Daoy (cell line): ENCODE results near the gene SEC14L2. TPM values are rescaled to one million over a fixed set of nuclear protein-coding genes. Genes with fewer than 3 reads are reported as not detected.
A peak's percentile ranks its signal among the peaks of the same experiment; 100 is the strongest.
"Not testable (repeated sequence)": the region's sequence is repeated elsewhere in the genome, so short reads cannot be mapped to it uniquely, and the experiment has no call there.

Experiments used
- DNase-seq: peaks from one replicate; pipeline ENCODE4 v3.0.0-alpha.2; 2015; ENCODE audit warnings: low read depth
- total RNA-seq: library from RNA; depleted of rRNA; stranded (reverse); fragments of >200 nt; shearing (Covaris generic); gene quantifications from 2 replicates; pipeline ENCODE4 v1.2.3, GENCODE V29; 2014

SEC14L2 gene
- total RNA-seq, 1 experiment from 2014 or later, result 12.7 TPM

GRCh38 chr22:30426388-30427353 is 29.9 kb downstream of the SEC14L2 start:
- DNase-seq, result peak; percentile 88

GRCh38 chr22:30427871-30428270 is 31.1 kb downstream of the SEC14L2 start:
- no peak for DNase-seq

GRCh38 chr22:30429887-30430286 is 33.1 kb downstream of the SEC14L2 start:
- no peak for DNase-seq

GRCh38 chr22:30430933-30431332 is 34.1 kb downstream of the SEC14L2 start:
- no peak for DNase-seq

GRCh38 chr22:30432096-30432495 is 35.3 kb downstream of the SEC14L2 start:
- no peak for DNase-seq

GRCh38 chr22:30432520-30432919 is 35.7 kb downstream of the SEC14L2 start:
- DNase-seq, result no peak

- no peak for DNase-seq
Measured at GRCh38 chr22:30433227-30433626, 36.4 kb downstream of the SEC14L2 start.

GRCh38 chr22:30433773-30434172 is 37.0 kb downstream of the SEC14L2 start:
- DNase-seq, result no peak

- no peak for DNase-seq
Measured at GRCh38 chr22:30434843-30435242, 38.0 kb downstream of the SEC14L2 start.

GRCh38 chr22:30435674-30436126 is 38.9 kb downstream of the SEC14L2 start:
- DNase-seq, result no peak

- no peak for DNase-seq
Measured at GRCh38 chr22:30436196-30436595, 39.4 kb downstream of the SEC14L2 start.

GRCh38 chr22:30438559-30438958 is 41.7 kb downstream of the SEC14L2 start:
- DNase-seq, result no peak

- DNase-seq, result no peak
Measured at GRCh38 chr22:30439226-30439625, 42.4 kb downstream of the SEC14L2 start.

- no peak for DNase-seq
Measured at GRCh38 chr22:30439836-30440235, 43.0 kb downstream of the SEC14L2 start.

- DNase-seq, result no peak
Measured at GRCh38 chr22:30441088-30441487, 44.3 kb downstream of the SEC14L2 start.

GRCh38 chr22:30444632-30445437 is 48.0 kb downstream of the SEC14L2 start:
- peak; percentile 66 for DNase-seq

GRCh38 chr22:30445438-30446145 is 48.8 kb downstream of the SEC14L2 start:
- peak; percentile 25 for DNase-seq

GRCh38 chr22:30447656-30448055 is 50.8 kb downstream of the SEC14L2 start:
- no peak for DNase-seq

GRCh38 chr22:30451488-30451887 is 54.7 kb downstream of the SEC14L2 start:
- not testable (repeated sequence) for DNase-seq

GRCh38 chr22:30452861-30453260 is 56.0 kb downstream of the SEC14L2 start:
- no peak for DNase-seq

GRCh38 chr22:30453731-30454510 is 57.1 kb downstream of the SEC14L2 start:
- peak; percentile 26 for DNase-seq
